IPS DF 6.9 (cell line): ENCODE results near the gene ATG16L1.

Experiments used
- DNase-seq: peaks from one replicate; pipeline ENCODE4 v3.0.0-alpha.2; 2013; ENCODE audit warnings: low read depth, low spot score
- H3K27ac ChIP-seq: one replicate; pipeline ENCODE4 v1.5.1; 2013; ENCODE audit warnings: low read length, control low read depth
- H3K27me3 ChIP-seq: 2 replicates; pipeline ENCODE4 v1.6.1; 2013; ENCODE audit warnings: mild to moderate bottlenecking, low read length; ENCODE audit not compliant: control insufficient read depth, insufficient read depth
- H3K36me3 ChIP-seq: 2 replicates; pipeline ENCODE4 v1.6.1; 2013; ENCODE audit warnings: low read length; ENCODE audit not compliant: control insufficient read depth, insufficient read depth
- H3K4me1 ChIP-seq: 2 replicates; pipeline ENCODE4 v1.6.1; 2013; ENCODE audit warnings: low read length; ENCODE audit not compliant: control insufficient read depth, insufficient read depth
- H3K4me3 ChIP-seq: 2 replicates; pipeline ENCODE4 v1.5.1; 2013; ENCODE audit warnings: mild to moderate bottlenecking, low read length
- H3K9me3 ChIP-seq: 2 replicates; pipeline ENCODE4 v1.6.1; 2013; ENCODE audit warnings: low read length, inconsistent platforms; ENCODE audit not compliant: control insufficient read depth, insufficient read depth
- WGBS: extraction: QIAGEN DNeasy Blood & Tissue Kit; methylation state at CpG from one replicate; pipeline ENCODE4 v1.1.7; 2013; ENCODE audit warnings: mixed read lengths, missing lambda C conversion rate; ENCODE audit not compliant: insufficient read length, insufficient coverage; 5-methylcytosine and 5-hydroxymethylcytosine counted together

The ATG16L1 gene

DNA sequence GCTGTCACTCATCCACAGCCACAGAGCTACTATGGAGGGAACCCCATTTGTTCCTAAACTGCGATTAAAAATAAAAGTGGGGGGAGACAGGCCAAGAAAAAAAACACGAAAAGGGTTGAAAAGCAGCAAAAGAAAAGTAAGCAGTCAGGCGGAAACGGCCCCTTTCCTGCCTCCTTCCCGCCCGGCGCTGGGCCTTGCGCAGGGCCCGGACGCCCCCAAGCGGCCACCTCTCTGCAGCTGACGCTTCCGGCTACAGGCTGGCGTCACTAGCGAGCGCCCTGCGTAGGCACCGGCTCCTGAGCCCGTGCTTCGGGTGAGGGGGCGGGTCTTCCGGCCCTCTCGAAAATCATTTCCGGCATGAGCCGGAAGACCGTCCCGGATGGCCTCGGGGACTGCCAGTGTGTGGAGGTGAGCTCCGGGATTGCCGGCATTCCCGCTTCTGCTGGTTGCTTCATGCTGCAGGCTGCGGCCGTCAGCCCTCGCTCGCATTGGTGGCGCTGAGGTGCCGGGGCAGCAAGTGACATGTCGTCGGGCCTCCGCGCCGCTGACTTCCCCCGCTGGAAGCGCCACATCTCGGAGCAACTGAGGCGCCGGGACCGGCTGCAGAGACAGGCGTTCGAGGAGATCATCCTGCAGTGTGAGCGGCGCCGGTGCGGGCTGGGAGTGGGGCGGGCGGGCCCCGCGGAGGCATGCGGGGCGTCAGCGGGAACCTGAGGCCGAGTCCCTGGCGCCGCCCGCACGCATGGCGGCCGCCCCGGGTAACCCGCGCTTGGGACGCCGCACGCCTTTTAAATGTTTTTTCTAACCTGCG, at the start of gene ATG16L1:
Gene ATG16L1, plus strand, starts transcription at position 368 of the 811 bp plus-strand sequence. Its CDS starts 155 bp downstream, at position 523.
- no CpG with 5 or more reads among the region's 75 CpGs for WGBS
- H3K27ac ChIP-seq = no peak within 1 kb of the TSS

DNA sequence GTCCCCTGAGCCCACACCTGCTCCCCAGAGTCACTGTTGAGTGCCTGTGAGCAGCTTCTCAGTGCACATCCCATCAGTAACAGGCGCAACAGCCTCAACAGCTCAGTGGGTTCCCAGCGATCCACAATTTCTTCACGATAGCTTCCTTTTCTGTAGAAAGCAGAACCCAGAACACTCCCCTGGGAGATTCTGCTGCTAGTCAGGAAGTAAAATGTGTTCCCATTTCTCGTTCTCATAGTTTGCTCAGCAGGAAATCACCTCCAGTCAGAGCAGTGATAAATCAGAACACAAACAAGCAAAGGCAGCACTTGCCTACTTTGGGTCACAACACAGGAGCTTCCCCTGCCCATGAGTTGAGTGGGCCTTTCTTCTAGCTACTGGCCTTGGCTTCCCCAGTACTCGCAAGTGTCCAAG, 48.9 kb upstream of the ATG16L1 start:
- no CpG with 5 or more reads among the region's 5 CpGs for WGBS
- H3K36me3 ChIP-seq = no peaks in the 10 kb centered on the region; the same call in 1 of the 2 replicates
- no peak overlapping the region for H3K4me3 ChIP-seq
- no peaks in the 10 kb centered on the region; the same call in 1 of the 2 replicates for H3K27me3 ChIP-seq
- H3K9me3 ChIP-seq = peaks cover 3% of the 10 kb centered on the region
- no peak overlapping the region for H3K27ac ChIP-seq
- no peak for DNase-seq
- H3K4me1 ChIP-seq = no peaks in the 10 kb centered on the region

More for the DNA sequence above, at the start of gene ATG16L1:
- Histone ChIP-seq H3K9me3 (no peaks in the 10 kb centered on the region; the same call in 1 of the 2 replicates), H3K36me3 (no peaks in the 10 kb centered on the region; the same call in 1 of the 2 replicates), H3K27me3 (no peaks in the 10 kb centered on the region), H3K4me3 (peak within 1 kb of the TSS; percentile 91), H3K4me1 (no peaks in the 10 kb centered on the region)
- peak; percentile 79 for DNase-seq

- Histone ChIP-seq H3K9me3 (peaks cover 3% of the 10 kb centered on the region), H3K27me3 (no peaks in the 10 kb centered on the region; the same call in 1 of the 2 replicates), H3K4me1 (no peaks in the 10 kb centered on the region), H3K27ac (no peak overlapping the region), H3K4me3 (no peak overlapping the region), H3K36me3 (no peaks in the 10 kb centered on the region; the same call in 1 of the 2 replicates)
- no CpG with 5 or more reads among the region's 5 CpGs for WGBS
- DNase-seq = no peak
Measured at GRCh38 chr2:233203060-233203459, 48.4 kb upstream of the ATG16L1 start.

GRCh38 chr2:233204286-233204936, 47.1 kb upstream of the ATG16L1 start:
- Histone ChIP-seq H3K9me3 (peaks cover 3% of the 10 kb centered on the region), H3K4me3 (no peak overlapping the region; the same call in 1 of the 2 replicates), H3K36me3 (no peaks in the 10 kb centered on the region; the same call in 1 of the 2 replicates), H3K27me3 (no peaks in the 10 kb centered on the region; the same call in 1 of the 2 replicates), H3K27ac (no peak overlapping the region), H3K4me1 (peaks cover 3% of the 10 kb centered on the region)
- no CpG with 5 or more reads among the region's 50 CpGs for WGBS
- DNase-seq = no peak

- H3K4me3 ChIP-seq = no peak overlapping the region
- no CpG with 5 or more reads among the region's 10 CpGs for WGBS
- no peaks in the 10 kb centered on the region for H3K36me3 ChIP-seq
- no peak overlapping the region for H3K27ac ChIP-seq
- no peak for DNase-seq
- H3K9me3 ChIP-seq = no peaks in the 10 kb centered on the region
- peaks cover 6% of the 10 kb centered on the region for H3K4me1 ChIP-seq
- no peaks in the 10 kb centered on the region for H3K27me3 ChIP-seq
Measured at GRCh38 chr2:233208382-233209116, 42.9 kb upstream of the ATG16L1 start.

GRCh38 chr2:233209117-233209532, 42.3 kb upstream of the ATG16L1 start:
- no peak for DNase-seq
- Histone ChIP-seq H3K9me3 (no peaks in the 10 kb centered on the region), H3K27me3 (no peaks in the 10 kb centered on the region), H3K4me1 (peaks cover 6% of the 10 kb centered on the region), H3K36me3 (no peaks in the 10 kb centered on the region), H3K4me3 (no peak overlapping the region), H3K27ac (no peak overlapping the region)
- WGBS = no CpG with 5 or more reads among the region's 4 CpGs

- Histone ChIP-seq H3K36me3 (no peaks in the 10 kb centered on the region), H3K27ac (no peak overlapping the region), H3K27me3 (no peaks in the 10 kb centered on the region), H3K4me3 (no peak overlapping the region), H3K9me3 (no peaks in the 10 kb centered on the region), H3K4me1 (peaks cover 6% of the 10 kb centered on the region)
- WGBS = no CpG with 5 or more reads among the region's 10 CpGs
- DNase-seq = no peak
Measured at GRCh38 chr2:233209533-233210171, 41.8 kb upstream of the ATG16L1 start.

- H3K4me1 ChIP-seq = peaks cover 6% of the 10 kb centered on the region
- DNase-seq = no peak
- WGBS = no CpG with 5 or more reads among the region's 8 CpGs
- no peaks in the 10 kb centered on the region for H3K9me3 ChIP-seq
- no peak overlapping the region for H3K4me3 ChIP-seq
- no peaks in the 10 kb centered on the region for H3K36me3 ChIP-seq
- H3K27me3 ChIP-seq = no peaks in the 10 kb centered on the region
- H3K27ac ChIP-seq = no peak overlapping the region
Measured at GRCh38 chr2:233210281-233210680, 41.2 kb upstream of the ATG16L1 start.

DNA sequence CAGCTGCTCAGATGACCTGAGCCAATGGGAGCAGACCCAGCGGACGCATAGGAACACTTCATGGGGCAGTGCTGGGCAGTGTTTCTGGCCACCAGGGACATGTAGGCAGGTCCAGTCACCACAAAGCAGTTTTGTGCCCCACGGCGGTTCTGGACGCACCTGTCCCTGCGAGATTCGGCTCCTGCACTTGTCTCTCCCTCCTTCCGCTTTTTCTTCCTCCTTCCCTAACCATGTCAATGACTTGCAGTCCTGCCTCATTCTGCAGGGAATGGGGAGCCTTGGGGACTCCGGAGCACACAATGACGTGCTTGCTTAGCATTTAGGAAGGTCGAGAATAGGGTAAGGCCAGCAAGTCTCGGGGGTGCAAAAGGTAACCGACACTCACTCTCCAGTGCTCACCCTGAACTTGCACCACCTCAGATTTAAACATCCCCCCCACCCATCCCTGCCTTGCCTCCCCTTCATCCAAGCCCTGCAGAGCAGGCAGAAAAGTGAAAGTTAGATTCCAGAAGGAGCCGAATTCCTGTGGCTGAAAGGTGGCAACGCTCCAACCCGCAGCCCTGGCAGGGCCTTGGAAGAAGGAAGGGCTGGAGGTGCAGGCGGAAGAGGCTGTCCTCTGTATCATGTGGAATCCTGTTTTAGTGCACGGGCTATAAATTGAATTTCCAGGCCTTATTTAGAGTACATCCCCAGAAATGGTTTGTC, 40.5 kb upstream of the ATG16L1 start:
- no peaks in the 10 kb centered on the region for H3K27me3 ChIP-seq
- no peak overlapping the region for H3K27ac ChIP-seq
- DNase-seq = no peak
- no peak overlapping the region for H3K4me3 ChIP-seq
- H3K4me1 ChIP-seq = peaks cover 6% of the 10 kb centered on the region
- no peaks in the 10 kb centered on the region for H3K36me3 ChIP-seq
- no peaks in the 10 kb centered on the region for H3K9me3 ChIP-seq
- no CpG with 5 or more reads among the region's 18 CpGs for WGBS
